HEK293T (cell line): ENCODE data around the gene QSOX1.

ENCODE experiments used
- CTCF ChIA-PET: fragments of 350-600 bp; formaldehyde crosslinking; extraction: SDS; loops from one replicate; lab custom pipeline; 2021; ENCODE audit warnings: antibody characterized with exemption, inconsistent platforms; lab: Yijun Ruan, JAX
- POLR2A ChIA-PET: fragments of 350-600 bp; formaldehyde crosslinking; extraction: SDS; loops from one replicate; lab custom pipeline; 2020; ENCODE audit warnings: antibody characterized with exemption, inconsistent platforms; lab: Yijun Ruan, JAX
- DNase-seq: peaks from one replicate; pipeline ENCODE4 v3.0.0; 2012; ENCODE audit warnings: mixed read lengths; ENCODE audit errors: extremely low spot score
- ARNT ChIP-seq: fragments of 450-650 bp; IDR thresholded peaks from 2 replicates; pipeline ENCODE4 v1.6.1; 2017; ENCODE audit warnings: mild to moderate bottlenecking
- BHLHE40 ChIP-seq: fragments of 450-650 bp; IDR thresholded peaks from 2 replicates; pipeline ENCODE4 v1.6.1; 2016; ENCODE audit warnings: mild to moderate bottlenecking, moderate library complexity, borderline replicate concordance
- CTBP1 ChIP-seq: fragments of 450-650 bp; IDR thresholded peaks from 2 replicates; pipeline ENCODE4 v1.6.1; 2016; ENCODE audit warnings: borderline replicate concordance
- ELF4 ChIP-seq: fragments of 450-650 bp; IDR thresholded peaks from 2 replicates; pipeline ENCODE4 v1.6.1; 2017; ENCODE audit warnings: antibody characterized with exemption
- FOXA1 ChIP-seq: fragments of 450-650 bp; IDR thresholded peaks from 2 replicates; pipeline ENCODE4 v1.6.1; 2016; ENCODE audit warnings: mild to moderate bottlenecking
- FOXK2 ChIP-seq: fragments of 450-650 bp; IDR thresholded peaks from 2 replicates; pipeline ENCODE4 v1.6.1; 2016; ENCODE audit warnings: mild to moderate bottlenecking
- FOXM1 ChIP-seq: fragments of 450-650 bp; IDR thresholded peaks from 2 replicates; pipeline ENCODE4 v1.6.1; 2017; ENCODE audit warnings: mild to moderate bottlenecking, borderline replicate concordance
- HDGF ChIP-seq: fragments of 450-650 bp; IDR thresholded peaks from 2 replicates; pipeline ENCODE4 v1.6.1; 2017; ENCODE audit warnings: antibody characterized with exemption, borderline replicate concordance
- L3MBTL2 ChIP-seq: fragments of 450-650 bp; conservative IDR thresholded peaks from 2 replicates; pipeline ENCODE4 v1.6.1; 2016; ENCODE audit warnings: mild to moderate bottlenecking
- LEF1 ChIP-seq: fragments of 450-650 bp; IDR thresholded peaks from 2 replicates; pipeline ENCODE4 v1.6.1; 2017; ENCODE audit warnings: mild to moderate bottlenecking, borderline replicate concordance
- NFRKB ChIP-seq: fragments of 450-650 bp; IDR thresholded peaks from 2 replicates; pipeline ENCODE4 v1.6.1; 2016; ENCODE audit warnings: mild to moderate bottlenecking, moderate library complexity
- PKNOX1 ChIP-seq: fragments of 450-650 bp; IDR thresholded peaks from 2 replicates; pipeline ENCODE4 v1.6.1; 2016
- SP1 ChIP-seq: fragments of 450-650 bp; IDR thresholded peaks from 2 replicates; pipeline ENCODE4 v1.6.1; 2017
- SUZ12 ChIP-seq: fragments of 450-650 bp; IDR thresholded peaks from 2 replicates; pipeline ENCODE4 v1.6.1; 2016; ENCODE audit warnings: mild to moderate bottlenecking
- TARDBP ChIP-seq: fragments of 450-650 bp; IDR thresholded peaks from 2 replicates; pipeline ENCODE4 v1.6.1; 2016
- ZNF384 ChIP-seq: fragments of 450-650 bp; IDR thresholded peaks from 2 replicates; pipeline ENCODE4 v1.6.1; 2016

QSOX1 gene

GRCh38 chr1:180154325-180155181, at the start of gene QSOX1:
Gene QSOX1 (plus strand): TSS chr1:180154869. CDS start chr1:180154908, 39 bp downstream.
- TF ChIP-seq NFRKB (no peak), FOXM1 (no peak), CTBP1 (no peak), SUZ12 (no peak), FOXK2 (no peak), ARNT (no peak), PKNOX1 (no peak), HDGF (no peak), LEF1 (no peak), FOXA1 (no peak), BHLHE40 (no peak), L3MBTL2 (peak; percentile 56), ZNF384 (no peak), TARDBP (no peak), SP1 (no peak), ELF4 (peak; percentile 22; the same call in 1 of the 2 replicates)
- peak; percentile 99 for DNase-seq
- ChIA-PET CTCF (interaction anchor here (0.8 to 1.3 kb wide), 3 partner anchors 14 to 340 kb away, joined by 3 to 4 read pairs (median 3); no protein-coding TSS in a partner anchor), POLR2A (interaction anchor here (0.5 to 4.3 kb wide), 11 partner anchors 10 to 271 kb away, joined by 3 to 20 read pairs (median 4); partner anchors contain the start of gene TOR1AIP1)

DNA sequence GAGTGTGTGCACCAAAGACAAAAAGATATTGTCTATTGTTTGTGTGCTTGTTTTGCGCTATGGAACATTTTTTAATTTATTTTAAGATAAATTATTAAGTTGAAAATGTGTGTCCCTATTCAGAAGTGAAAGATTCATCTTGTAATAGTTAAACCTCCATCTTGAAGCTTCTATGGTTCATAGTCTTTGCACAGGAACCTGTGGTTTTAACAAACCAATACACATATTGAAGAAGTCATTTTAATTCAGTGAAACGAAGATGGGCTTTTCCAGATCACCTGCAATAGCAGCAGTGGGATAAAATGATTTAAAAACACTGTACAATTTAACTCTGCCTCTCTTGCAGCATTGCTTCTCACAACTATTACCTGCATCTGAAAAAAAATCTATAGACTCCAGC, 42.6 kb upstream of the QSOX1 start:
- TF ChIP-seq FOXK2 (no peak), ELF4 (no peak), CTBP1 (no peak), FOXM1 (no peak), NFRKB (no peak), LEF1 (no peak), L3MBTL2 (no peak), FOXA1 (no peak), TARDBP (no peak), ARNT (no peak), SUZ12 (no peak), HDGF (no peak), PKNOX1 (no peak), SP1 (no peak), ZNF384 (no peak)
- DNase-seq = no peak
- POLR2A ChIA-PET = no interaction called here
- CTCF ChIA-PET = no interaction called here

DNA sequence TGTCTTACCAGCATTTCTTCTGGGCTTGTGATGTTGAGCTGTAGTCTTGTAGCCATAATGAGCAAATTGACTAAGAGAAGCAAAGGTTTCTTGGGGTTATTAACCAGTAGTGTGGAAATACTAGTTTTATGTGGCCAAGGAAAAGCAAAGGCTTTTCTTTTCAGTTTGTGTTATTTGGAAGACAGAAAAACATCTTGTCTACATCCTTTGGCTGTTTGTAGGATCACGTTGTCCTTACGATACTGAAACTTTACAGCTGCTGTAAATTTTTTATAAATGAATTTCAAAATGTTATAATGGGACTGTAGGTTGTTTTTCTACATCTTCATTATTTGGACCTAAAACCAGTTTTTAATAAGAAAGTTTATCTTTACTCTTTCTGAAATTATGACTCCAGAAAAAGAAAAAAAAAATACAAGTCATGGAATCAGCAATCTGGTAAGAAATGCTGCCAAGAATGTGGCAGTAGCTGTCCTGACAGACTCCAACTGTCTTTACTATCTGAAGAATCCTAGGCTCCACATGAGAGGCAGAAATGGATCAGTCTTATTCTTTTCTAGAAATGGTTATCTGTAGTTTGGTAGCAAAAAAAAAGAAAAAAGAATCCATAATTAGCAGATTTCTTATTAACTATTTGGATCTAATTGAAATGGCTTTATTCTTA, 41.6 kb upstream of the QSOX1 start:
- TF ChIP-seq LEF1 = no peak
- no peak for TF ChIP-seq SP1
- no peak for TF ChIP-seq FOXK2
- no peak for TF ChIP-seq L3MBTL2
- no peak for TF ChIP-seq CTBP1
- TF ChIP-seq ARNT = no peak
- DNase-seq = no peak
- ChIA-PET CTCF (no interaction called here), POLR2A (no interaction called here)

DNA sequence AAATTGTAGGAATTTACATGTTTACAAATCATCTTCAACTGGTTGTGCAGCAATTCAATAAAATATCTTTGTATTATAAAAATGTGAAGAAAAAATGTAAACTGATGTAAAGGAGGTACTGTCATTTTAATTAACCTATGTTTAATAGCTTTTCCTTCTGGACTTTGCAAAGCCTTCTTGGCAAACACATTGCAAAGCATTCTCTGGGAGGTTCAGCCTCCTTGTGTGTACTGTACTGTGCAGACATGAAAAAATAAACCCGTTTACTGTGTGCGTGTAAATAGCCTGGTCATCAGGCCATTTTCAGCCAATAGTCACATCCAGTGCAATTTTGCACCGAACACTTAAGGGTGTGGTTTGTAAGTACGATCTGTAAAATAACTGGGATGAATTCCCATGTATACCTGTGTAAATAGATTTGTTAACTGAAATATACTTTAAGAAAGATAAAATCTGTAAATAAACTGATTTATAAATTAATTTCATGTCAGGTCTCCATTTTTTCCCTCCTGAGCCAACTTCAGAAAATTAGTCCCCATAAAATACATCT, 40.2 kb upstream of the QSOX1 start:
- no peak for TF ChIP-seq HDGF
- no peak for TF ChIP-seq SP1
- TF ChIP-seq FOXA1 = no peak
- TF ChIP-seq CTBP1 = no peak
- TF ChIP-seq SUZ12 = no peak
- CTCF ChIA-PET = no interaction called here
- POLR2A ChIA-PET = no interaction called here
- no peak for DNase-seq

DNA sequence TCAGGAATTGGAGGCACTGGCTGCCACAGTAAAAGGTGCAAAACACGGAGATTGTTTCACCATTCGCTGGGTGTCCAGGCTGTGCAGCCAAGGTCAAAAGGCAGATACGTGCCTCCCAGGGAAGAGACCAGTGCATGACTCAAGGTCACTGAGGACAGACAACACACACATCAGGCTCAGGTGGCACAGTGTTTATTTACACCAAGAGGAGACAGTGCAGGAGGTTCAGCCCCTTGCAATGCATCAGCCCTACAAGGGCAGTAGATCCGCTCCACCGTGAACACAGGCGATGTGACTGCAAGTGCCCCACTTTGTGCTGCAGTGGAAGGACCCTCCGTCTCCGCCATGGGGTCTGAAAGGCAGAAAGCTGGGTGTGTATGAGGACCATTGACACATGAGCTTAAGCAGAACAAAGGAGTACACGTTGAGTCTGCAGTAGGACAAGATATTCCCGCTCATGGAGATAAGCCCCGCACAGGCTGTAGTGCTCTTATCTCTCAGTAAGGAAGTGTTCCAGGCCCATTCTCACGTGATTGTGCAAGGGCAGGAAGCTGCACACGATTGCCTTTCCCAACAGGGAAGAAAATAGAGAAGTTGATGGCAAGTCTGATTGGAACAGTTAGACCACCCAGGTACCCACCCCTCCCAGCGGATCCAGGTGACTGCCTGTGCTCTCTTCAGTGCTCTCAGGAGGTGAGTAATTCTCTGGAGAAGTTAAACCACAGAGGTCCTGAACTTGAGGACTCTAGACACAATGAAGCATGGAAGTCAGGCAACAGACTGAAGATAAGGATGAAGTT, 37.5 kb upstream of the QSOX1 start:
- ChIA-PET POLR2A (no interaction called here), CTCF (no interaction called here)
- no peak for TF ChIP-seq CTBP1
- TF ChIP-seq TARDBP = no peak
- TF ChIP-seq FOXA1 = no peak
- no peak for TF ChIP-seq BHLHE40
- TF ChIP-seq LEF1 = no peak
- TF ChIP-seq FOXM1 = no peak
- no peak for TF ChIP-seq ZNF384
- no peak for TF ChIP-seq HDGF
- no peak for TF ChIP-seq ARNT
- TF ChIP-seq SUZ12 = no peak
- TF ChIP-seq PKNOX1 = no peak
- no peak for TF ChIP-seq L3MBTL2
- no peak for TF ChIP-seq SP1
- TF ChIP-seq FOXK2 = no peak
- no peak for TF ChIP-seq NFRKB
- no peak for TF ChIP-seq ELF4
- DNase-seq = no peak
